Right lobe of liver (tissue), 6 donors: ENCODE data around the gene HAVCR2. TPM values are rescaled to one million over a fixed set of nuclear protein-coding genes. Genes with fewer than 3 reads are reported as not detected.
"Not testable (repeated sequence)": the region's sequence is repeated elsewhere in the genome, so short reads cannot be mapped to it uniquely, and the experiment has no call there.

Experiments used
- ATAC-seq, 4 donors: fragments of 200-7000 bp; cut with Tn5 transposase; one replicate each; pipeline ENCODE4 v1.9.1; 2020; ENCODE audit warnings: mild to moderate bottlenecking in 4 of 4, moderate library complexity in 4 of 4
- DNase-seq, 3 donors: peaks; one replicate each; pipeline ENCODE4 v3.0.0-alpha.2; 2020
- H3K27ac ChIP-seq, 3 donors: fragments of 200-600 bp; one replicate each; pipeline ENCODE4 v1.8.0; 2022
- H3K27me3 ChIP-seq, 2 donors: fragments of 200-600 bp; one replicate each; pipeline ENCODE4 v1.8.0; 2022
- H3K36me3 ChIP-seq, 4 donors: fragments of 200-600 bp; sonication (generic) in 1 of 4; one replicate each; pipeline versions ENCODE4 v1.5.1 to v1.8.0; 2017 to 2022; ENCODE audit warnings: control low read depth in 1 of 4
- H3K4me1 ChIP-seq, 4 donors: fragments of 200-600 bp; sonication (generic) in 1 of 4; one replicate each; pipeline versions ENCODE4 v1.5.1 to v1.8.0; 2017 to 2022; ENCODE audit warnings: control low read depth in 1 of 4
- H3K4me3 ChIP-seq, 3 donors: fragments of 200-600 bp; one replicate each; pipeline ENCODE4 v1.8.0; 2022
- H3K9me3 ChIP-seq, 4 donors: fragments of 200-600 bp; sonication (generic) in 1 of 4; one replicate each; pipeline versions ENCODE4 v1.5.1 to v1.8.0; 2017 to 2022; ENCODE audit warnings: control low read depth in 1 of 4
- CTCF ChIP-seq, 4 donors: fragments of 200-600 bp in 3 of 4; fragments of 450-650 bp in 1 of 4; IDR thresholded peaks; one replicate each; pipeline versions ENCODE4 v1.5.1 to v1.8.0; 2016 to 2022; ENCODE audit warnings: antibody characterized with exemption in 4 of 4, mild to moderate bottlenecking in 2 of 4
- POLR2A ChIP-seq: fragments of 450-650 bp; IDR thresholded peaks from one replicate; pipeline ENCODE4 v1.6.1; 2017; ENCODE audit warnings: antibody characterized with exemption, mild to moderate bottlenecking
- WGBS: methylation state at CpG from one replicate; pipeline ENCODE4 v1.1.6; 2018; ENCODE audit warnings: low coverage, low lambda C conversion rate; ENCODE audit not compliant: insufficient coverage; ENCODE audit errors: missing lambda C conversion rate; 5-methylcytosine and 5-hydroxymethylcytosine counted together
- intact Hi-C, 2 donors: fragments of 100-400 bp; cut with DNase I; formaldehyde crosslinking; loops; one replicate each; pipeline versions ENCODE4 v1.11.2 to v1.14.1; 2022
- total RNA-seq, 6 experiments: library from RNA; depleted of rRNA in 2 of 6; stranded (reverse); fragments of >200 nt in 2 of 6; fragmentation: NEBNext Ultra II Directional in 3 of 6; extraction: Animal tissue kit (Norgen Biotek cat#: 25700) in 3 of 6; gene quantifications; one replicate each; pipeline versions ENCODE4 v1.1.0 to v1.2.4, GENCODE V29; 2016 to 2023
- donor health status: DM: no; HTN: yes; CAD: no.
- donor health status: DM: no; HTN: no; CAD: no.
- donor health status: DM: no; HTN: no; CAD: no.
- donor health status: DM: no; HTN: yes; CAD: no.
- donor health status: DM: no; HTN: yes; CAD: no.

Gene HAVCR2
- total RNA-seq, 6 experiments from 2014 or later, result 2.6 to 9.4 (median 3.3) TPM

GRCh38 chr5:157063776-157064430 is 44.9 kb downstream of the HAVCR2 start:
- TF ChIP-seq CTCF (IDR thresholded peaks at IDR 0.05) (no peak), POLR2A (no peak)
- Histone ChIP-seq H3K4me1 (peaks cover 0 to 12% (median 3%) of the 10 kb centered on the region in 4 donors), H3K4me3 (no peak overlapping the region), H3K27ac (peak overlapping the region in 1 of 3 donors; percentile 53), H3K27me3 (no peaks in the 10 kb centered on the region), H3K36me3 (no peaks in the 10 kb centered on the region), H3K9me3 (no peaks in the 10 kb centered on the region)
- DNase-seq, result peak in 2 of 3 donors; percentile 48 to 76
- ATAC-seq, result peak in 3 of 4 donors; percentile 25 to 80 (median 25)
- intact Hi-C loops, result no loop called here
- 58% methylated on average over 4 of the region's 4 CpGs for WGBS

GRCh38 chr5:157059891-157060290 is 49.0 kb downstream of the HAVCR2 start:
- TF ChIP-seq POLR2A (no peak), CTCF (IDR thresholded peaks at IDR 0.05) (no peak)
- no peaks in the 10 kb centered on the region for H3K27me3 ChIP-seq
- DNase-seq (peak in 1 of 3 donors; percentile 47), ATAC-seq (peak; percentile 51 to 84 (median 66))
- no peaks in the 10 kb centered on the region for H3K9me3 ChIP-seq
- H3K27ac ChIP-seq, result peak overlapping the region in 2 of 3 donors; percentile 29 to 64
- H3K4me3 ChIP-seq, result no peak overlapping the region
- H3K4me1 ChIP-seq, result peaks cover 0 to 26% (median 5%) of the 10 kb centered on the region in 4 donors
- no peaks in the 10 kb centered on the region for H3K36me3 ChIP-seq
- intact Hi-C loops, result no loop called here
- WGBS, result 44% methylated on average over 3 of the region's 3 CpGs

GRCh38 chr5:157059093-157059539 is 49.7 kb downstream of the HAVCR2 start, which contains the start of gene HAVCR1:
TSS of gene HAVCR1 (minus strand) at chr5:157059116. CDS start at chr5:157057943, 1,173 bp downstream.
- Histone ChIP-seq H3K4me3 (no peak within 1 kb of the TSS), H3K27me3 (no peaks in the 10 kb centered on the region), H3K4me1 (peaks cover 0 to 26% (median 5%) of the 10 kb centered on the region in 4 donors), H3K36me3 (no peaks in the 10 kb centered on the region), H3K9me3 (no peaks in the 10 kb centered on the region), H3K27ac (peak within 1 kb of the TSS; percentile 1 to 64 (median 29))
- WGBS, result 47% methylated on average over 9 of the region's 9 CpGs
- no peak for DNase-seq
- intact Hi-C loops, result no loop called here
- peak; percentile 87 to 94 (median 92) for ATAC-seq
- TF ChIP-seq CTCF (IDR thresholded peaks at IDR 0.05) (no peak), POLR2A (no peak)

- 84% methylated on average over 10 of the region's 11 CpGs for WGBS
- H3K9me3 ChIP-seq, result no peaks in the 10 kb centered on the region
- intact Hi-C loops, result no loop called here
- H3K36me3 ChIP-seq, result no peaks in the 10 kb centered on the region
- H3K4me3 ChIP-seq, result no peak overlapping the region
- no peak overlapping the region for H3K27ac ChIP-seq
- TF ChIP-seq POLR2A (no peak), CTCF (IDR thresholded peaks at IDR 0.05) (no peak)
- DNase-seq (no peak), ATAC-seq (peak in 3 of 4 donors; percentile 37 to 61 (median 40))
- H3K4me1 ChIP-seq, result peaks cover 0 to 26% (median 5%) of the 10 kb centered on the region in 4 donors
- H3K27me3 ChIP-seq, result no peaks in the 10 kb centered on the region
These were observed 51.1 kb downstream of the HAVCR2 start for GRCh38 chr5:157057459-157058370.

DNA sequence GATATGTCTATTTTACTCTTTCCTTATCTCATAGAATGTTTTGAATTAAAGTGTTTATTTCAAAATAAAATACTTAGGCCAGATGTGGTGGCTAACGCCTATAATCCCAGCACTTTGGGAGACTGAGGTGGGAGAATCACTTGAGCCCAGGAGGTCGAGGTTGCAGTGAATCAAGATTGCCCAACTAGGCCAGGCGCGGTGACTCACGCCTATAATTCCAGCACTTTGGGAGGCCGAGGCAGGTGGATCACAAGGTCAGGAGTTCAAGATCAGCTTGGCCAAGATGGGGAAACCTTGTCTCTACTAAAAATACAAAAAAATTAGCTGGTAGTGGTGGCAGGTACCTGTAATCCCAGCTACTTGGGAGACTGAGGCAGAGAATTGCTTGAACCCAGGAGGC is 52.0 kb downstream of the HAVCR2 start:
- H3K27ac ChIP-seq, DNase-seq, intact Hi-C loops, ATAC-seq, H3K9me3 ChIP-seq, H3K36me3 ChIP-seq, H3K27me3 ChIP-seq, H3K4me3 ChIP-seq: not testable (repeated sequence)
- peaks cover 0 to 26% (median 5%) of the 10 kb centered on the region in 4 donors for H3K4me1 ChIP-seq
- WGBS, result 73% methylated on average over 6 of the region's 6 CpGs
